ENCODE data around the gene KMT2B.

DNA sequence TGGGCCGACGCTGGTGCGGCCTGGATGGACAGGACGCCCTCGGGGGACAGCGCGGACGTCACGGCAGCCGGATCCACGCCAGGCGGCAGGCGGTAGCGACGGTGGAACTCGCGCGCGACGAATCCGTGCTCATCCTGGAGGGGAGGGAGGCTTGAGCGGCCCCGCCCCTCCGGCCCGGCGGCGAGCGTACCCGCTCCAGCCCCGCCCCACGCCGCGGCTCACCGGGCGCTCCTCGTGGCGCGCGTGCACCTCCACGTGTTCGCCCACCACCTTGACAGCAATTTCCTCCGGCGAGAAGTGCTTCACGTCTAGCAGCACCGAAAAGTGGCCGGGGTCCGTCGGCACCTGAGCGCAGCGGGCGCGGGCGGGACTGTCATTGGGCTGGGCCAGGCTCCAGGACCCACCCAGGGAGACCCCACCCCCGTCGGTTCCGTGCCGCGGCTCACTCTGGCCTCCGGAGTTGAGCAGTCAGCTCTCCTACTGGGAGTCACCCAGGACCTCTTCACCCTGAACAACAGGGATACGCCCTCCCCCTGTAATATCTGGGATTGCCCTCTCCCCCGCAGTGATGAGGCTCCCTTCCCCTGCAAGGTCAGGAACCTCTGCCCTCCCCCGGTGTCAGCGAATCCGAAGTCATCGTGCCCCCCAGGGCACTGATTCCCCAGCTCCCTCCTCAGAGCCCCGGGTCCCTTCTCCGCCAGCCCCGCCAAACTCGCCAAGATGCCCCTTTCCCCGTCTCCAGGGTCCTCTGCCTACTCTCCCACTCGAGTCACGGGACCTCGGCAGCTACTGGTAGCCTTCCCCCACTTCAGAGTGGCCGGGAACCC, 38.0 kb downstream of the KMT2B start:
- TF ChIP-seq ZNF555 (tag by site-specific recombination; conservative IDR thresholded peaks at IDR 0.05), result no peak
- no peak for TF ChIP-seq ZNF670 (tag by site-specific recombination; IDR thresholded peaks at IDR 0.05; ENCODE audit: low read depth)
- TF ChIP-seq ZNF341 (tag by site-specific recombination; IDR thresholded peaks at IDR 0.05; ENCODE audit: low read depth), result no peak
- TF ChIP-seq ZNF514 (tag by site-specific recombination; IDR thresholded peaks at IDR 0.05), result no peak
- TF ChIP-seq ZNF10 (tag by site-specific recombination; IDR thresholded peaks at IDR 0.05), result no peak
- TF ChIP-seq YY1 (tag by site-specific recombination; IDR thresholded peaks at IDR 0.05), result no peak
- no peak for TF ChIP-seq ZNF791 (tag by site-specific recombination; IDR thresholded peaks at IDR 0.05)
